Hippocampal formation (tissue), 2 donors: Measurements from ENCODE around the gene PNMA6E.

Experiments used
- DNase-seq, 2 donors: peaks; one replicate each; lab custom pipeline; 2025; lab: John Stamatoyannopoulos, UW

PNMA6E gene

DNA sequence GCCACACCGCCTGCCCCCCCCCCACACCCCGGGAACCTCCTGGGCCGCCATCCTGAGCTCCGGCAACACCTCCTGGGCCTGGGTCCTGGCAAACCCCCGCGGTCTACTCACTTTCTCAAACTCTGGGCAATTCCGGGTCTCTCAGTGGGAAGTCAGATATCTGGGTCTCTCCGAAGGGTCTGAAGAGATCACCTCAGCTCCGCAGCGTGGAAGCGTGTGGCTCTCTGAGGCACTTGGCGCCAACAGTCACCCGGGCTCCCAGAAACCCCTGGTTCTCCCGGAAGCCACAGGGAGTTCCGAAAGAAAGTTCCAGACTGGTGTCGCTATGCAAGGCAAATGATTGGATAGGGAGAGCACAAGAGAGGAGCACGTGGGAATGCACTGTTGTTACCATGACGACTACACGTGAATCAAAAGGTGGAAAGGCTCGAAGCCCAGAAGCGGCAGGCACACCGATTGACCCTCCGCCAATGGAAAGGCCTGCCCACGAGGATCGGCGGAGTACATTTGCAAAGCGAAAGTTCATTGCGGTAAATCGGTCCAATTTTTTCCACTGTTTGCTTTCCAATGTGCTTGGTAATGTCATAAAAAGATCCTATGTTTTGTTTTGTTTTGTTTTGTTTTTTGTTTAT, at the start of gene PNMA6E:
Gene PNMA6E (minus strand): TSS at position 218 of the 632 bp plus-strand sequence. CDS start 2,501 bp downstream, outside the sequence.
- no peak for DNase-seq

DNA sequence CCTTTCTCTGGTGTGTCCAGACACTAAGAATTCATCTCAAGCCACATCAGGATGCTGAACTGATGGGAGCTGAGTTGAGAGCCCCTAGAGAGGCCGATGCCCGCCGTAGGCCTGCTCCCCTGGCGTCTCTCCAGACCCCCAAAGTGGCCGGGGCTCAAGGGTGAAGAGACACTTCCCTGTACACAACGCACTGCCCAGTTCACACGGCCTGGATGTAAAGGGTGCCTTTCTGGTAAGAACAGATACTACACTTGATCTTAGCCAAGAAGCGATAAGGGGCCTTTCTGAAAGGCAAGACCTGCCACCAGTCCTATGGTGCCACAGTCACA, 49.8 kb upstream of the PNMA6E start:
- DNase-seq: no peak

- no peak for DNase-seq
Observed at GRCh38 chrX:153450114-153450948, 49.2 kb upstream of the PNMA6E start.

DNA sequence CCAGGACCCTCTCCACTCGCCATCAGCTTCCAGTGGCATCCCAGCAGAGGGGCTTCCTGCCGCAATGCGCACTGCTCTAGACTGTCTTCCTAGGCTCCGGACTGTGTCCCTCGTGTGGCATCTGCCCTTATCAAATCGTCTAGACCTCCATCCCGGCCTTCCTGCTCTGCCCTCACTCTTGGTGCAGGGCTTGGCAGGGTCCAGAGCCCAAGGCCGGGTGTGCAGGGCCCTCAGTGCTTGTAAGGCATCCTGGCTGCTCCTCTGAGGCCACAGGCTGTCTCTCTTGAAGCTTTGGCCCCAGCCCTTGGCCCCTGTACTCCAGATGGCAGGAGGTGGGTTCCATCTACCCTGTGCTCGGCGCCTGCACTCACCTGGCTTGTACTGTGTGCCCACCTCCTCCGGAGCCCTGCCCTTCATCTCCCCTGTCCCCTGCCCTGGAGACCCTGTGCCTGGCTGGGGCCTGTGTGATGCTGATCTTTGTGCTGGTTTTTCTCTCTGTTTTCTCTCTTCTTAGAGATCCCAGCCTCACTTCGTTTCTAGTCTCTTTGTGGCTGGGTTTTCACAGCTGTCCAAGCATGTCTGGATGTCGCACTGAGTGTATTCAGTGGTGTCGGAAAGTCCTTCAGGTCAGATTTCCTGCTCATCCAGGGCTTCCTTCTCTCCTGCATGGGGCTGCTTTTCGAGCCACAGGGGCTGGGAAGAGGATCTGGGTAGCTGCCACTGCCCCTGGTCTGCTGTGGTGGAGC, 48.4 kb upstream of the PNMA6E start:
- DNase-seq: no peak

- no peak for DNase-seq
Observed at GRCh38 chrX:153448556-153449367, 47.6 kb upstream of the PNMA6E start.

GRCh38 chrX:153447581-153447960, 46.4 kb upstream of the PNMA6E start:
- DNase-seq: no peak

DNA sequence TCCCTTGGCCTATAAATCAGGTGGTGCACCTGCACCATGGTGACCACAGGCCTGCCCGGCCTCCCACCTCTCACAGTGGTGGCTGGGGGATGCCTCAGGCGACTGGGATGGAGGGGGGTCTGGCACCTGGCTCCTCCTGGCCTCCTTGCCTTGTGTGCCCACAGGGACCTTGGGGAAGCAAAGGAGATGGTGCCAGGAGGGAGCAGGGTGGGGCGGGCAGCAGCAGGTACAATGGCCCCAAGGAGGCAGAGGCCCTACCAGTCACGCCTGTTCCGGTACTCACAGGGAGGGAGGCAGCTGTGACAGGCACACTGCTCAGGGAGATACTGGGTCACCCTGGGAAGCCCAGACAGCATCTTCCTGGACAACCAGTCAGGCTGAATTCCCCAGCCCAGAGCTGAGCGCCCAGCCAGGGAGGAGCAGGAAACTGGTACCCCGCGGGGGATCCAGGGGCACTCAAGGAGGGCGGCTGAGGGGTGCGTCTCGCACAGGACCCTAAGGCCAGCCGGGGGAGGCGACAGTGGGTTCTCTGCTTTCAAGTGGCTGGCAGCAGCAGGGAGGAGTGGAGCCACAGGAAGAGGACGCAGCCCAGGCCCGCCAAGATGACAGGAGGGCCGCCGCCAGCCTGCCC, 45.9 kb upstream of the PNMA6E start:
- DNase-seq: no peak

GRCh38 chrX:153446636-153446936, 45.4 kb upstream of the PNMA6E start:
- no peak for DNase-seq

DNA sequence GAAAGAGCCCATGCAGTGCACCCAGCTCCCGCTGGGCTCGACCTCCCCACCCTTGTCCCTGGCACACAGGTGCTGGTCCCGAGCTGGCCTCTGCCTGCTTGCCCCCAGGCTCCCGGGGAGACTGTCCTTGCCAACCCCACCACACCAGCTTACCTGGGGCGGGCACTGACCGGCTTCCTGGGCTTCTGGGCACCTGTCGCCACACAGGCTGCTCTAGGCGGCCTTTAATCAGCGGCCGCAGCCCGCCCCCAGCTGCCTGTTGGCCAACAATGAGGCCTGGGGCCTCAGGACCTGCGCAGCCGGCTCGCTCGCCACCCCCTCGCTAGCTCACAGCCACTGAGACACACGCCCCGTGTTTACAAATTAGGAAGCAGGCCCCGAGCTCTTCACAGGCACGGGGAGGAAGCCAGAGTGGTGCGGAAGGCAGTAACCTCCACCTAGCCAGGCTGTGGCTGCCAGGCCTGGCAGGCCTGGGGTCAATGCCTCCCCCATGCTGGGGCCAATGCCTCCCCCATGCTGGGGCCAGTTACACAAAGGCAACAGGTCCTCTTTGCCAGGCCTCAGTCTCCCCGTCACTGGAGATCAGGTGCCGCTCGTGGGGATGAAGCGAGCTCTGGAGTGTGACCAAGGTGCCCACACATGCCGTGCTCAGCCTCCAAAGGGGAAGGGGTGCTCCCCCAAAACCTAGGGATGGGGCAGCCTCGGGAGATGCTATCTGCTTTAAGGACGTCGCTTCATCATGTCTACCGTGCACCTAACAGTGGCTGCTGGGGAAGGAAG, 44.9 kb upstream of the PNMA6E start, which contains the start of gene TREX2:
Gene TREX2 (minus strand): TSS at position 201 of the 780 bp plus-strand sequence. CDS start 626 bp downstream, outside the sequence.
- DNase-seq: no peak

DNA sequence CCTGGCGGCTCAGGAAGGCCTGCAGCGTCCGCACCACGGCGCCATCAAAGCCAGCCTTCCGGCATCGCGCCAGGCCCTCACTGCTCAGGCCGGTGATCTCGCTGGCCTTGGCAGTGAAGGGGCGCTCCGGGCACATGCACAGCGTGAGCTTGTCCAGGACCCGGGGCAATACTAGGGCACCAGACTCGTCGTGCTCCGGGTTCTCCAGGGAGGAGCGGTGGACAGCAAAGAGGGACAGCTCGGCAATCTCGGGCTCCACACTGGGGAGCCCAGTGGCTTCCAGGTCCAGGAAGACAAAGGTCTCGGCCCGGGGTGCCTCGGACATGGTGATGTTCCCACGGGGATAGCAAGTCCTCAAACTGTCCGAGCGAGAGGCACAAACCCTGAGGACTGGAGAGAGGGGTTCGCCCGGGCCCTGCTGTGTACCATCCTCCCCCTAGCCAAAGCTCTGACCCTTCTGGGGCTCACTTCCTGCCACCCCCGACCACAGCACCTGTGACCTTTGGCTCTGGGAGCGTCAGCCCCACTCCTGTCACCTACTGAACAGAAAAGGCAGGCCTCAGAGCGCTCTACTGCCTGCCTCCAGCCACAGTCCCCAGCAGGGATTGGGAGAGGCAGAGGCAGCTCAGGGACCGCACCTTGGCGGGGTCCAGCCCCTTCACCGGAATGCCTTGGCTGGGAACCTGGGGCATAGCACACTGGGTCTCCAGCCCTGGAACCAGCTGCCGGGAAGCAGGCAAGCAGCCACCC, 44.1 kb upstream of the PNMA6E start:
- no peak for DNase-seq

DNA sequence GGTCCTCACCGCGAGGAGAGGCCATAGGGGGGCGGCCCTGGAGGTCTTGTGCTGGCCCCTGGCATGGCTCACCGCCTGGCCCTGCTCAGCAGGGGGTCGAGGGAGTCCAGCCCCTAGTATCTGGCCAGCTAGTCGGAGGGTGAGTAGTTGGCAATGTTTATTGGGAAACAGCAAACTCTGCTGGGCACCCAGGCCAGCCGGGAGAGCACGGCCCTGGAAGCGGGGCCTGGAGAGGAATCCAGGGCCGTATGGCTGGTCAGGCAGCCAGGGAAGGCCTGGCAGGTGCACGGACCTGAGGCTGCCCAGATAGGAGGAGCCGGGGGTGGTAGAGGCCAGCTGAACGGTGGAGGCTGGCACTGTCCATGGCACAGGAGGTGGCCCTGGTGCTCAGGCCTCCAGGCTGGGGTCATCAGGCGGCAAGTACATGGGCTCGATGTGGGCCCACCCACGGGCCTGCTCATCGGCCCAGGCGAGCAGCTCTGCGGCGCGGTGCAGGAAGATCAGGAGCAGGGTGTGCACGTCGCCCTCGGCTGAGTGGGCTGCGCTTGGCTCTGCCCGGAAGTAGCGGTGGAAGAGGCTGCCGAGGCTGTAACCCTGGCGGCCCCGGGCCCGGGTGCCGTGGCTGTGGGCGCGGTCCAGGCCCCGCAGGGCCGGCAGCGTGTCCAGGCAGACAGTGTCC, 43.3 kb upstream of the PNMA6E start:
- no peak for DNase-seq

- no peak for DNase-seq
Observed at GRCh38 chrX:153443476-153444332, 42.6 kb upstream of the PNMA6E start.

- no peak for DNase-seq
Observed at GRCh38 chrX:153442463-153442862, 41.3 kb upstream of the PNMA6E start.

- DNase-seq: no peak
Observed at GRCh38 chrX:153441981-153442380, 40.8 kb upstream of the PNMA6E start.

- DNase-seq: no peak
Observed at GRCh38 chrX:153441296-153441695, 40.1 kb upstream of the PNMA6E start.

- DNase-seq: no peak
Observed at GRCh38 chrX:153440556-153441135, 39.5 kb upstream of the PNMA6E start.

DNA sequence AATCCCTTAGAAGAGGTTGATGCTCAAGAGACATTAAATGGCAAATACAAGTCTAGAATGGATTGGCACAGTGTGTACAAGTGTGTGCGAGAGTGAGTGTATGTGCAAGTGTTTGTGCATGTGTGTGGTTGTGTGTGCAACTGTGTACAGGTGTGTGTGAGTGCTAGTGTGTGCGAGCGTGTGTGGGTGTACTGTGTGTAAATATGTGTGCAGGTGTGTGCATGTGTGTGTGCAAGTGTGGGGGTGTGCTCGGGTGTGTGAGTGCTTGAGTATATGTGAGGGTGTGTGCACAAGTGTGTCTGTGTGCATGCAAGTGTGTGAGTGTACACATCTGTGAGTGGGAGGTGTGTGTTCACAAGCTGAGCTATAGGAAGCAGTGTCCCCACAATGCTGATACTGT, 38.8 kb upstream of the PNMA6E start:
- DNase-seq: no peak

- DNase-seq: peak in 1 of 2 donors; percentile 5
Observed at GRCh38 chrX:153438532-153438931, 37.4 kb upstream of the PNMA6E start.
